ENCODE measurements around the gene ENTR1. TPM values are rescaled to one million over a fixed set of nuclear protein-coding genes. Genes with fewer than 3 reads are reported as not detected.

The ENTR1 gene
- total RNA-seq, 4 donors from 2014 or later, result 26.3 to 55.1 (median 44.0) TPM

- TF ChIP-seq EP300 (IDR thresholded peaks at IDR 0.05), result no peak
- TF ChIP-seq POLR2AphosphoS5 (IDR thresholded peaks at IDR 0.05), result no peak
- no peak for TF ChIP-seq POLR2A (IDR thresholded peaks at IDR 0.05)
- TF ChIP-seq CTCF (IDR thresholded peaks at IDR 0.05), result no peak
- 88% methylated on average over 3 of the region's 17 CpGs; no CpG with 5 or more reads in 1 of the 2 donors for WGBS, 2 donors (ENCODE audit: low coverage in 1 of 2)
- no peaks in the 10 kb centered on the region for H3K9me3 ChIP-seq
- peaks cover 0 to 62% of the 10 kb centered on the region in 2 donors for H3K36me3 ChIP-seq
- no peaks in the 10 kb centered on the region for H3K27me3 ChIP-seq
- no peak overlapping the region for H3K4me3 ChIP-seq
- peaks cover 0 to 51% (median 18%) of the 10 kb centered on the region in 3 donors for H3K4me1 ChIP-seq
- no peak for ATAC-seq
- no peak overlapping the region for H3K27ac ChIP-seq
These were observed 24.3 kb upstream of the ENTR1 start for GRCh38 chr9:136434580-136435169.

DNA sequence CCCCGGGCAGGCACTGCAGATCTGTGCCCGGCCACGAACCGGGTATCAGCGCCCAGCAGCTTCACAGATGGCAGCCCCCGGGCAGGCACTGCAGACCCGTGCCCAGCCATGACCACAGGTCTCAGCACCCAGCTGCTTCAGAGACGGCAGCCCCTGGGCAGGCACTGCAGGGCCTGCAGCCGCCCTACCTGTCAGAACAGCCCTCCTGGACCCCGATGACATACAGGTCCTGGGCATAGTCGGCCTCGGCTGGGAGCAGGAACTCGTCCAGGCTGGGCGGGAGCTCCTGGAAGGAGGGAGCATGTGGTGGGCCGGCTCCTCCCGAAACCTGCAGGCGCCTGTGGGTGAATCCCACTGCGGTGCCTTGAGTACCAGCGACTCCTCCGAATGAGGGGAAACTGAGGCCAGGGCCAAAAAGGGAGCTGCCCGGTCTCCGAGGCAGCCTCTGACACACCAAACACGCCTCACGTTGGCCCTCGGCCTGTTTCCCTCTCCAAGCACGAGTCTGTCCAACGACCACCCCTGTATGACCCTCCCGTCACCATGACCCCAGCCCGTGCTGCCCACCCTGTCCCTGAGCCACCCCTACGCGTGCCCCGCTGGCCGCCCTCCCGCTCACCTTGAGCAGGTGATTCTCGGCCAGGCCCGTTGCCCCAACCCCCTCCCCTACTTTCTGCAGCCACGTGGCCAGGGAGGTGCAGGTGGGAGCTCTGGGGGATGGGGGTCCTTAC, 23.6 kb upstream of the ENTR1 start:
- ATAC-seq, result no peak
- Histone ChIP-seq H3K27me3 (no peaks in the 10 kb centered on the region), H3K36me3 (peaks cover 0 to 69% of the 10 kb centered on the region in 2 donors), H3K9me3 (no peaks in the 10 kb centered on the region), H3K4me3 (no peak overlapping the region), H3K27ac (no peak overlapping the region), H3K4me1 (peaks cover 0 to 49% (median 18%) of the 10 kb centered on the region in 3 donors)
- WGBS, 2 donors (ENCODE audit: low coverage in 1 of 2), result 80% methylated on average over 5 of the region's 37 CpGs; no CpG with 5 or more reads in 1 of the 2 donors
- no peak for TF ChIP-seq EP300 (IDR thresholded peaks at IDR 0.05)
- no peak for TF ChIP-seq POLR2AphosphoS5 (IDR thresholded peaks at IDR 0.05)
- TF ChIP-seq CTCF (IDR thresholded peaks at IDR 0.05), result no peak
- TF ChIP-seq POLR2A (IDR thresholded peaks at IDR 0.05), result no peak

GRCh38 chr9:136433043-136433715, 22.8 kb upstream of the ENTR1 start:
- H3K4me1 ChIP-seq, result peaks cover 0 to 41% (median 18%) of the 10 kb centered on the region in 3 donors
- no peak overlapping the region for H3K4me3 ChIP-seq
- H3K27me3 ChIP-seq, result no peaks in the 10 kb centered on the region
- TF ChIP-seq POLR2AphosphoS5 (IDR thresholded peaks at IDR 0.05) (no peak), POLR2A (IDR thresholded peaks at IDR 0.05) (no peak)
- H3K9me3 ChIP-seq, result no peaks in the 10 kb centered on the region
- WGBS, 2 donors (ENCODE audit: low coverage in 1 of 2), result 88 to 93% methylated on average over 5 to 9 of the region's 36 CpGs
- H3K36me3 ChIP-seq, result peaks cover 0 to 74% of the 10 kb centered on the region in 2 donors
- H3K27ac ChIP-seq, result no peak overlapping the region
- no peak for ATAC-seq

- no peak overlapping the region for H3K27ac ChIP-seq
- H3K36me3 ChIP-seq, result peaks cover 0 to 74% of the 10 kb centered on the region in 2 donors
- TF ChIP-seq POLR2A (IDR thresholded peaks at IDR 0.05) (no peak), POLR2AphosphoS5 (IDR thresholded peaks at IDR 0.05) (no peak), EP300 (IDR thresholded peaks at IDR 0.05) (no peak), CTCF (IDR thresholded peaks at IDR 0.05) (no peak)
- WGBS, 2 donors (ENCODE audit: low coverage in 1 of 2), result 83 to 100% methylated on average over 1 to 2 of the region's 26 CpGs
- no peaks in the 10 kb centered on the region for H3K27me3 ChIP-seq
- no peaks in the 10 kb centered on the region for H3K9me3 ChIP-seq
- peaks cover 0 to 35% (median 12%) of the 10 kb centered on the region in 3 donors for H3K4me1 ChIP-seq
- H3K4me3 ChIP-seq, result no peak overlapping the region
- ATAC-seq, result no peak
These were observed 22.2 kb upstream of the ENTR1 start for GRCh38 chr9:136432591-136432990.

DNA sequence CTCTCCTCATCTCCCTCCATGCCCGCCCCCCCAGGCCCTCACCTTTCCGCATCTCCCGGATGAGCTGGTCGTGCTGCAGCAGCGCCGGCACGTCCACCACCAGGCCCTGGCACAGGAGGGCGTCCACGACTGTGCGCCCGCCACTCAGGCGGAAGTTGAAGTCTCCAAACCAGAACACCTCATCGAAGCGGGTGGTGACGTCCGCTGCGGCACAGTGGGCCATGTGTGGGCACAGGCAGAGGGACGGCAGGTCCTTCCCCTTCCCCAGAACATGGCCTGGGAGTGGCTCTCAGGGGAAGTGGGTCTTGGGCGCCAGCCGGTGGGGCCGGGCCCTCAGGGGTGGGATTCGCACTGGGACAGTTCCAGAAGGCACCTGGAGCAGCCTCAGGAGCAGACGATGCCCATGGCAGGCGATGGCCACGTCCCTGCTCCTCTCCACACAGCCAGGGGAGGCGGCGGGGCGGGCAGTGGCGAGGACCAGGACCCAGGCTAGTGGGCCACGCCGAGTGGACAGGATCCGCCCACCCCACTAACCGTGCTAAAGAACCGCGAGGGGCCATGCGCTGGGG, 21.5 kb upstream of the ENTR1 start:
- no peaks in the 10 kb centered on the region for H3K9me3 ChIP-seq
- no peak overlapping the region for H3K4me3 ChIP-seq
- TF ChIP-seq CTCF (IDR thresholded peaks at IDR 0.05) (no peak), POLR2A (IDR thresholded peaks at IDR 0.05) (no peak), EP300 (IDR thresholded peaks at IDR 0.05) (no peak), POLR2AphosphoS5 (IDR thresholded peaks at IDR 0.05) (no peak)
- no peaks in the 10 kb centered on the region for H3K27me3 ChIP-seq
- 83% methylated on average over 1 of the region's 36 CpGs; no CpG with 5 or more reads in 1 of the 2 donors for WGBS, 2 donors (ENCODE audit: low coverage in 1 of 2)
- peaks cover 0 to 27% (median 4%) of the 10 kb centered on the region in 3 donors for H3K4me1 ChIP-seq
- H3K27ac ChIP-seq, result no peak overlapping the region
- no peak for ATAC-seq
- peaks cover 0 to 79% of the 10 kb centered on the region in 2 donors for H3K36me3 ChIP-seq
